ENCODE measurements around the gene KLHDC3. TPM values are rescaled to one million over a fixed set of nuclear protein-coding genes. Genes with fewer than 3 reads are reported as not detected.

Gene KLHDC3
- total and polyA plus RNA-seq, 9 of the 15 experiments (the other 6 are each of a cell fraction or from before 2014, with no cell fraction given), result 4.5 to 171 (median 107) TPM

GRCh38 chr6:43009124-43009523, 4.9 kb upstream of the KLHDC3 start:
- peak; percentile 40 to 80 (median 54) for DNase-seq (ENCODE audit: extremely low read depth in 1 of 4, low spot score in 3 of 4)
- POLR2A ChIA-PET, result interaction anchor here (0.5 to 2.3 kb wide), 5 partner anchors 40 to 1228 kb away, joined by 3 to 5 read pairs (median 3); no protein-coding TSS in a partner anchor
- TF ChIP-seq, protein P1, sequence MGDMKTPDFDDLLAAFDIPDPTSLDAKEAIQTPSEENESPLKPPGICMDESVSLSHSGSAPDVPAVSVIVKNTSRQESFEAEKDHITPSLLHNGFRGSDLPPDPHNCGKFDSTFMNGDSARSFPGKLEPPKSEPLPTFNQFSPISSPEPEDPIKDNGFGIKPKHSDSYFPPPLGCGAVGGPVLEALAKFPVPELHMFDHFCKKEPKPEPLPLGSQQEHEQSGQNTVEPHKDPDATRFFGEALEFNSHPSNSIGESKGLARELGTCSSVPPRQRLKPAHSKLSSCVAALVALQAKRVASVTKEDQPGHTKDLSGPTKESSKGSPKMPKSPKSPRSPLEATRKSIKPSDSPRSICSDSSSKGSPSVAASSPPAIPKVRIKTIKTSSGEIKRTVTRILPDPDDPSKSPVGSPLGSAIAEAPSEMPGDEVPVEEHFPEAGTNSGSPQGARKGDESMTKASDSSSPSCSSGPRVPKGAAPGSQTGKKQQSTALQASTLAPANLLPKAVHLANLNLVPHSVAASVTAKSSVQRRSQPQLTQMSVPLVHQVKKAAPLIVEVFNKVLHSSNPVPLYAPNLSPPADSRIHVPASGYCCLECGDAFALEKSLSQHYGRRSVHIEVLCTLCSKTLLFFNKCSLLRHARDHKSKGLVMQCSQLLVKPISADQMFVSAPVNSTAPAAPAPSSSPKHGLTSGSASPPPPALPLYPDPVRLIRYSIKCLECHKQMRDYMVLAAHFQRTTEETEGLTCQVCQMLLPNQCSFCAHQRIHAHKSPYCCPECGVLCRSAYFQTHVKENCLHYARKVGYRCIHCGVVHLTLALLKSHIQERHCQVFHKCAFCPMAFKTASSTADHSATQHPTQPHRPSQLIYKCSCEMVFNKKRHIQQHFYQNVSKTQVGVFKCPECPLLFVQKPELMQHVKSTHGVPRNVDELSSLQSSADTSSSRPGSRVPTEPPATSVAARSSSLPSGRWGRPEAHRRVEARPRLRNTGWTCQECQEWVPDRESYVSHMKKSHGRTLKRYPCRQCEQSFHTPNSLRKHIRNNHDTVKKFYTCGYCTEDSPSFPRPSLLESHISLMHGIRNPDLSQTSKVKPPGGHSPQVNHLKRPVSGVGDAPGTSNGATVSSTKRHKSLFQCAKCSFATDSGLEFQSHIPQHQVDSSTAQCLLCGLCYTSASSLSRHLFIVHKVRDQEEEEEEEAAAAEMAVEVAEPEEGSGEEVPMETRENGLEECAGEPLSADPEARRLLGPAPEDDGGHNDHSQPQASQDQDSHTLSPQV (IDR thresholded peaks at IDR 0.05), result no peak
- no peak for TF ChIP-seq SIN3B (IDR thresholded peaks at IDR 0.05; ENCODE audit: low read depth)
- 0 out of 2 replicates have a peak, but pooled peaks have one; percentile 19 for TF ChIP-seq GABPB1 (CRISPR knock-in tag; IDR thresholded peaks at IDR 0.05)
- TF ChIP-seq CTCFL (IDR thresholded peaks at IDR 0.05; ENCODE audit: borderline replicate concordance, insufficient read depth, low read depth, low read length, poor library complexity, severe bottlenecking), result peak; percentile 76
- TF ChIP-seq ZNF263 (CRISPR knock-in tag; IDR thresholded peaks at IDR 0.05; ENCODE audit: borderline replicate concordance), result peak; percentile 54
- TF ChIP-seq JUND (IDR thresholded peaks at IDR 0.05; ENCODE audit: borderline replicate concordance, low read depth, low read length), result peak; percentile 46
- TF ChIP-seq JUND (tag; IDR thresholded peaks at IDR 0.05; ENCODE audit: borderline replicate concordance, low read depth, low read length), result no peak
- TF ChIP-seq RCOR1 (IDR thresholded peaks at IDR 0.05; ENCODE audit: borderline replicate concordance in 1 of 2, low read depth in 2 of 2, low read length in 2 of 2), result peak in 1 of 2 experiments; percentile 31; a peak in 1 of 4 replicates
- TF ChIP-seq HNRNPH1 (optimal IDR thresholded peaks at IDR 0.05; ENCODE audit: low read depth, low read length), result no peak
- TF ChIP-seq ILF3 (IDR thresholded peaks at IDR 0.05; ENCODE audit: borderline replicate concordance), result no peak
- no peak for TF ChIP-seq SNRNP70 (optimal IDR thresholded peaks at IDR 0.05; ENCODE audit: low read depth, low read length)
- TF ChIP-seq ZC3H4 (CRISPR knock-in tag; IDR thresholded peaks at IDR 0.05; ENCODE audit: borderline replicate concordance), result no peak
- TF ChIP-seq, protein P2, sequence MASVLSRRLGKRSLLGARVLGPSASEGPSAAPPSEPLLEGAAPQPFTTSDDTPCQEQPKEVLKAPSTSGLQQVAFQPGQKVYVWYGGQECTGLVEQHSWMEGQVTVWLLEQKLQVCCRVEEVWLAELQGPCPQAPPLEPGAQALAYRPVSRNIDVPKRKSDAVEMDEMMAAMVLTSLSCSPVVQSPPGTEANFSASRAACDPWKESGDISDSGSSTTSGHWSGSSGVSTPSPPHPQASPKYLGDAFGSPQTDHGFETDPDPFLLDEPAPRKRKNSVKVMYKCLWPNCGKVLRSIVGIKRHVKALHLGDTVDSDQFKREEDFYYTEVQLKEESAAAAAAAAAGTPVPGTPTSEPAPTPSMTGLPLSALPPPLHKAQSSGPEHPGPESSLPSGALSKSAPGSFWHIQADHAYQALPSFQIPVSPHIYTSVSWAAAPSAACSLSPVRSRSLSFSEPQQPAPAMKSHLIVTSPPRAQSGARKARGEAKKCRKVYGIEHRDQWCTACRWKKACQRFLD (CRISPR knock-in tag; IDR thresholded peaks at IDR 0.05), result no peak

More at GRCh38 chr6:43009124-43009523, 4.9 kb upstream of the KLHDC3 start:
- H3K4me2 ChIP-seq (ENCODE audit: insufficient read depth, low read length), result no peak overlapping the region
- H3K4me1 ChIP-seq (replicated peaks in 1 of 2; ENCODE audit: control insufficient read depth in 2 of 2, insufficient read depth in 2 of 2, low read length in 2 of 2), result peaks cover 11 to 14% of the 10 kb centered on the region in 2 experiments; a peak in 3 of 5 replicates
- H3K9me1 ChIP-seq (ENCODE audit: control insufficient read depth, insufficient read depth, low read length), result no peaks in the 10 kb centered on the region
- CTCF ChIA-PET (ENCODE audit: low intra/inter-chr PET ratio), result interaction anchor here (0.6 to 2.0 kb wide), 3 partner anchors 121 to 263 kb away, joined by 4 to 15 read pairs (median 8); no protein-coding TSS in a partner anchor
- no peaks in the 10 kb centered on the region for H3K9me3 ChIP-seq (replicated peaks; ENCODE audit: control insufficient read depth, insufficient read depth, low read depth, low read length)
- no peak overlapping the region; a peak in 1 of 4 replicates for H3K9ac ChIP-seq (ENCODE audit: insufficient read depth in 1 of 2, low read depth in 2 of 2, low read length in 2 of 2)
- no peak overlapping the region for H3K4me3 ChIP-seq
- no peaks in the 10 kb centered on the region for H3K27me3 ChIP-seq (ENCODE audit: control insufficient read depth in 2 of 2, insufficient read depth in 2 of 2, low read length in 2 of 2)
- peaks cover 18% of the 10 kb centered on the region for H3K79me2 ChIP-seq (ENCODE audit: control insufficient read depth, insufficient read depth, low read length)
- ATAC-seq (peak; percentile 24), FAIRE-seq (peak; percentile 75)
- no peak overlapping the region for H3K27ac ChIP-seq (ENCODE audit: extremely low read depth, low read depth, low read length)
- no peak overlapping the region for H2AFZ ChIP-seq (ENCODE audit: low read depth, low read length)
- BruUV-seq (replicated peaks), result no TSS peak
- H3K36me3 ChIP-seq (ENCODE audit: control insufficient read depth, insufficient read depth, low read length), result peaks cover 71% of the 10 kb centered on the region
- intact Hi-C loops (cut with micrococcal nuclease), result loop anchor here (1.0 kb wide), 1 partner anchor 134 kb away; no protein-coding TSS in a partner anchor
- 59% methylated on average over 6 of the region's 6 CpGs for WGBS (ENCODE audit: insufficient coverage, low coverage, missing lambda C conversion rate)
- in situ Hi-C loops (cut with MboI), result no loop called here
- no peaks in the 10 kb centered on the region; the same call in 1 of the 2 replicates for H4K20me1 ChIP-seq (replicated peaks; ENCODE audit: control insufficient read depth, insufficient read depth, low read length)
